Neural crest cell (in vitro differentiated cells): ENCODE measurements around the gene FAIM. TPM values are rescaled to one million over a fixed set of nuclear protein-coding genes. Genes with fewer than 3 reads are reported as not detected.
"Not testable (repeated sequence)": the region's sequence is repeated elsewhere in the genome, so short reads cannot be mapped to it uniquely, and the experiment has no call there.

Experiments used
- DNase-seq: peaks from one replicate; pipeline ENCODE4 v3.0.0; 2021; ENCODE audit warnings: low read depth, mixed read lengths, low spot score
- H3K27ac Mint-ChIP-seq: one replicate; pipeline ENCODE4 v1.8.0; 2021; ENCODE audit warnings: mild to moderate bottlenecking, mixed read lengths; ENCODE audit not compliant: unreplicated experiment
- H3K27me3 Mint-ChIP-seq: 2 replicates; pipeline ENCODE4 v1.8.0; 2021; ENCODE audit warnings: low read depth, mild to moderate bottlenecking, mixed read lengths
- H3K36me3 Mint-ChIP-seq: 2 replicates; pipeline ENCODE4 v1.8.0; 2021; ENCODE audit warnings: low read depth, mild to moderate bottlenecking, mixed read lengths
- H3K4me1 Mint-ChIP-seq: 2 replicates; pipeline ENCODE4 v1.8.0; 2021; ENCODE audit warnings: mixed read lengths
- H3K4me3 Mint-ChIP-seq: one replicate; pipeline ENCODE4 v1.8.0; 2021; ENCODE audit warnings: mild to moderate bottlenecking, mixed read lengths
- H3K9me3 Mint-ChIP-seq: 2 replicates; pipeline ENCODE4 v1.8.0; 2021; ENCODE audit warnings: mixed read lengths
- CTCF ChIP-seq: fragments of 200-600 bp; sonication (generic); conservative IDR thresholded peaks from 2 replicates; pipeline ENCODE4 v1.5.0; 2021; ENCODE audit warnings: antibody characterized with exemption, mild to moderate bottlenecking
- total RNA-seq: library from RNA; stranded (reverse); gene quantifications from 2 replicates; pipeline ENCODE4 v1.2.1, GENCODE V29; 2021

FAIM gene
- total RNA-seq, 1 donor from 2014 or later = 10.0 TPM

- Mint-ChIP-seq H3K27me3 (peaks cover 2% of the 10 kb centered on the region), H3K9me3 (peaks cover 2% of the 10 kb centered on the region), H3K4me1 (peaks cover 7% of the 10 kb centered on the region), H3K36me3 (peaks cover 4% of the 10 kb centered on the region), H3K4me3 (no peak overlapping the region), H3K27ac (no peak overlapping the region)
- no peak for DNase-seq
- TF ChIP-seq CTCF = no peak
Observed at GRCh38 chr3:138598534-138598933, 10.0 kb upstream of the FAIM start.

- no peak overlapping the region for H3K27ac Mint-ChIP-seq
- no peaks in the 10 kb centered on the region for H3K27me3 Mint-ChIP-seq
- no peaks in the 10 kb centered on the region for H3K4me1 Mint-ChIP-seq
- peaks cover 7% of the 10 kb centered on the region for H3K36me3 Mint-ChIP-seq
- DNase-seq = no peak
- no peak overlapping the region for H3K4me3 Mint-ChIP-seq
- TF ChIP-seq CTCF = no peak
- H3K9me3 Mint-ChIP-seq = peaks cover 2% of the 10 kb centered on the region
Observed at GRCh38 chr3:138600100-138600745, 8.3 kb upstream of the FAIM start.

- H3K27ac Mint-ChIP-seq, H3K27me3 Mint-ChIP-seq, H3K4me3 Mint-ChIP-seq, H3K36me3 Mint-ChIP-seq, DNase-seq, H3K4me1 Mint-ChIP-seq, H3K9me3 Mint-ChIP-seq: not testable (repeated sequence)
Observed at GRCh38 chr3:138601661-138602060, 6.9 kb upstream of the FAIM start.

- not testable (repeated sequence) for H3K36me3 Mint-ChIP-seq, H3K27me3 Mint-ChIP-seq, H3K27ac Mint-ChIP-seq, H3K9me3 Mint-ChIP-seq, H3K4me1 Mint-ChIP-seq, H3K4me3 Mint-ChIP-seq, DNase-seq
Observed at GRCh38 chr3:138604106-138604595, 4.4 kb upstream of the FAIM start.

GRCh38 chr3:138609898-138610266 is 1.3 kb downstream of the FAIM start:
- Mint-ChIP-seq H3K36me3 (peaks cover 2% of the 10 kb centered on the region), H3K27ac (no peak overlapping the region), H3K4me1 (peaks cover 24% of the 10 kb centered on the region), H3K27me3 (no peaks in the 10 kb centered on the region), H3K4me3 (peak overlapping the region; percentile 88), H3K9me3 (no peaks in the 10 kb centered on the region)
- no peak for TF ChIP-seq CTCF
- no peak for DNase-seq

GRCh38 chr3:138615462-138615861 is 6.9 kb downstream of the FAIM start:
- no peaks in the 10 kb centered on the region for H3K9me3 Mint-ChIP-seq
- H3K4me1 Mint-ChIP-seq = peaks cover 10% of the 10 kb centered on the region
- no peak overlapping the region for H3K27ac Mint-ChIP-seq
- no peak overlapping the region for H3K4me3 Mint-ChIP-seq
- H3K36me3 Mint-ChIP-seq = peaks cover 2% of the 10 kb centered on the region
- no peak for DNase-seq
- no peaks in the 10 kb centered on the region for H3K27me3 Mint-ChIP-seq
- no peak for TF ChIP-seq CTCF
